ENCODE measurements around the gene DPRX. TPM values are rescaled to one million over a fixed set of nuclear protein-coding genes. Genes with fewer than 3 reads are reported as not detected.

The DPRX gene
- not detected for polyA plus RNA-seq (ENCODE audit: insufficient read length)
- long read RNA-seq, donor 1: 0 reads
- long read RNA-seq, donor 2: 0 reads
- long read RNA-seq, donor 3: 0 reads
- long read RNA-seq, donor 4: 0 reads
- long read RNA-seq, donor 5: 0 reads
- long read RNA-seq, donor 6: 0 reads
- long read RNA-seq, donor 7: 0 reads
- long read RNA-seq, donor 8: 0 reads

- DNase-seq: no peak
These were observed at the start of gene DPRX for GRCh38 chr19:53631949-53632407. Gene DPRX (plus strand): TSS chr19:53631999. CDS start chr19:53632107, 108 bp downstream.

- no peak for DNase-seq
These were observed 48.6 kb upstream of the DPRX start for GRCh38 chr19:53583181-53583580.

GRCh38 chr19:53586277-53586691, 45.5 kb upstream of the DPRX start:
- DNase-seq: no peak

DNA sequence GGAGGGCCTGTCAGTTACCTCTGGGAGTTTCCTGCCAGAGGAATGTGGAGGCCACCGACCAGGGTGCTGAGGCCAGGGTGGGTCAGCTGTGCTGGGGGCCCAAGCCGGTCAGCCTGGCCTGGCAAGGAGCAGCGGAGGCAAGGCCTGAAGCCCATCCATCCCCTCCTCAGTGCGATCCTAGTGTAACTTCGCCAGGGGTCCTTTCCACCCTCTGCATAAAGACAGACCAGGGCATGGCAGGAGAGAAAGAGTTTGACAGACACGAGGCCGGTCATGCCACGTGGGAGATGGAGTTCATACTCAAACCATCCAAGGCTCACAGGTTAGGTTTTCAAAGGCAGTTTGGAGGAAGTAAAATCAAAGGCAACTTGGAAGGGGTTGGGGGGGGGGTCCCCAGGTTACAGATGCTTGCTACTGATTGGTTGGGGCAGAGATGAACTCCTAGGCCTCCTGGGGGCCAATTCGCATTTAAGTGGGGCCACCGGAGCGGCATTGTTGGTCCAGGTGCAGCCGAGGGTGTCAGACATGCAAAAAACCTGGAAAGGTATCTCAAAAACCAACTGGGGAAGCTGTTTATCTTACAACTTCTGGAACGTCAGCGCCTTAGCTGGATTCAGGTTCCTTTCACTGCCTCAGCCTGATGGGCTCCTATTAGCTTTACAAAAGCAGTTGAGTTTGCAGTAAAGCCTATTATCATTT, 36.8 kb upstream of the DPRX start:
- DNase-seq: no peak

DNA sequence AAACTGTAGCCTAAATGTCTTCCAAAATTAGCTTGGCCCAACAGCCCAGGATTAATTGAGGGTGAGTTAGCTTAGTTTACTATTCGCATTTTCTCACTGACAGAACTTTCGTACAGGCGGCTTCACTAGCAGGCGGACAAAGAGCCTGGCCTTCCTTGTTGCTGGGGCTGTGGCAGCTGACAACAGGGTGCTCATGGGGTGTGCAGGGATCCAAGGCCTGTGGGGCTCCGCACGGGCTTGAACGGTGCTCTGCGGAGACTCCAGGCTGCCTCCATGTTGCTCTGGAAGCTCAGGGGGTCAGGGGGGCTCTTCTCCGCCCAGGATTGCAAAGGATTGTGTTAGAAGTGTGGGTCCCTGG, 36.3 kb upstream of the DPRX start:
- no peak for DNase-seq

GRCh38 chr19:53596056-53596455, 35.7 kb upstream of the DPRX start:
- no peak for DNase-seq

GRCh38 chr19:53597023-53597422, 34.8 kb upstream of the DPRX start:
- no peak for DNase-seq

DNA sequence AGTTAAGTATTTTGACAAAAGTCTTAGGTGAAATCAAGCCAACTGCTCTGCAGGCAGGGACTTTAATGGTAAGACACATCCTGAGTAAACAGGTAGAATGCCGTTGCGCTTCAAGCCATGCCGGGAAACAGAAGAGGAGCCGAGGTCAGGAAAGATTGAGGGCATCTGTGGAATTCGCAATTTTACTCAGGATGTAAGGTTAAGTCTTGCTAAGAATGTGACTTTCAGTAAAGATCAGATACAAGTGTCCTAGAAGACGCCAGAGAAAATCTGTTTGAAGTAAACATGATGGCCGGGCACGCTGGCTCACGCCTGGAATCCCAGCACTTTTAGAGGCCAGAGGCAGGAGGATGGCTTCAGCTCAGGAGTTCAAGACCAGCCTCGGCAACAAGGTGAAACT, 33.4 kb upstream of the DPRX start:
- no peak for DNase-seq

- no peak for DNase-seq
These were observed 31.6 kb upstream of the DPRX start for GRCh38 chr19:53600217-53600616.

GRCh38 chr19:53606031-53606430, 25.8 kb upstream of the DPRX start:
- DNase-seq: no peak

- no peak for DNase-seq
These were observed 23.4 kb upstream of the DPRX start for GRCh38 chr19:53608381-53608780.

GRCh38 chr19:53612762-53613526, 18.9 kb upstream of the DPRX start:
- no peak for DNase-seq

- no peak for DNase-seq
These were observed 9.7 kb upstream of the DPRX start for GRCh38 chr19:53621885-53622740.

GRCh38 chr19:53624771-53625545, 6.8 kb upstream of the DPRX start:
- no peak for DNase-seq

DNA sequence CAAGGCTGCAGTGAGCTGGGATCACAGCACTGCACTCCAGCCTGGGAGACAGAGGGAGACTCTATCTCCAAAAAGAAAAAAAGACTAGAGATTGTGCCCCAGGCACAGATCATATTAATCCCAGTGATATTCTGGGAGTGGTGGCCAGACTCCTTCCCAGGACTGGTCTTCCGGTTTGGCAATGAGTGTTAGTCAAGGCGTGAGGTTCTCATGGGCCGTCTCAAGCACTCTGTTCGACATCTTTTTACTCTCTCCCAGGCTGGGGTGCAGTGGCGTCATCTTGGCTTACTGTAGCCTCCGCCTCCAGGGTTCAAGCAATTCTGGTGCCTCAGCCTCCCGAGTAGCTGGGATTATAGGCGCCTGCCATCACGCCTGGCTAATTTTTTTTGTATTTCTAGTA, 5.3 kb upstream of the DPRX start:
- no peak for DNase-seq

DNA sequence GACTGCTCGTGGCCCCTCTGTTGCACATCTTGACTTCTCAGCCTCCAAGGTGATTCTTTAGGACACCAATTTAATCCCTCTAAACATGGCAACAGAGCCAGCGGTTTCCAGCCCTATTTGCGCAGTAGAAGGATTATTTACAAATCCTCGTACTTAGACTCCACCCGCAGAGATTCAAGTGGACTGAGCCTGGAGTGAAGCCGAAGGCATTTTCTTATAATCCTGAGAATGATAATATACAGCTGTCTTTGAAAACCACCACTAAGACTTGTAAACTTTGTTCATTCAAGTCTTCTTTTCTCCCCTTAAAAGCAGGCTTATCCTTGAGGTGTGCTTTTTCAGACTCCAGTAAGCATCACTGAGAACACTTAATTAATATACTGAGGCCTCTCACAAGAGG, 4.8 kb upstream of the DPRX start:
- no peak for DNase-seq

DNA sequence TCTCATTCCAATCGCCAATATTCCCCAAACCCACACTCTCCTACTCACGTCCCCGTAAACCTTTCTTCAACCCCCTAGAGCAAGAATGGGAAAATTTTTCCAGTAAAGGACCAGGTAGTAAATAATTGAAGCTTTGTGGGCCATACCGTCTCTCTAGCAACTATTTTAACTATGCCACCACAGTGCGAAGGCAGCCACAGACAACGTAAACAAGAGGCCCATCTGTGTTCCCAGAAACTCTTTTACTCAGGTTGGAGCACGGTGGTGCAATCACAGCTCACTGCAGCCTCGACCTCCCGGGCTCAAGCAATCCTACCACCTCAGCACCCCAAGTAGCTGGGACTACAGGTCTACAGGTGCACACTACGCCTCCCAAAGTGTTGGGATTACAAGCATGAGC, 3.0 kb downstream of the DPRX start:
- no peak for DNase-seq

- DNase-seq: no peak
These were observed 7.7 kb downstream of the DPRX start for GRCh38 chr19:53639471-53639870.

DNA sequence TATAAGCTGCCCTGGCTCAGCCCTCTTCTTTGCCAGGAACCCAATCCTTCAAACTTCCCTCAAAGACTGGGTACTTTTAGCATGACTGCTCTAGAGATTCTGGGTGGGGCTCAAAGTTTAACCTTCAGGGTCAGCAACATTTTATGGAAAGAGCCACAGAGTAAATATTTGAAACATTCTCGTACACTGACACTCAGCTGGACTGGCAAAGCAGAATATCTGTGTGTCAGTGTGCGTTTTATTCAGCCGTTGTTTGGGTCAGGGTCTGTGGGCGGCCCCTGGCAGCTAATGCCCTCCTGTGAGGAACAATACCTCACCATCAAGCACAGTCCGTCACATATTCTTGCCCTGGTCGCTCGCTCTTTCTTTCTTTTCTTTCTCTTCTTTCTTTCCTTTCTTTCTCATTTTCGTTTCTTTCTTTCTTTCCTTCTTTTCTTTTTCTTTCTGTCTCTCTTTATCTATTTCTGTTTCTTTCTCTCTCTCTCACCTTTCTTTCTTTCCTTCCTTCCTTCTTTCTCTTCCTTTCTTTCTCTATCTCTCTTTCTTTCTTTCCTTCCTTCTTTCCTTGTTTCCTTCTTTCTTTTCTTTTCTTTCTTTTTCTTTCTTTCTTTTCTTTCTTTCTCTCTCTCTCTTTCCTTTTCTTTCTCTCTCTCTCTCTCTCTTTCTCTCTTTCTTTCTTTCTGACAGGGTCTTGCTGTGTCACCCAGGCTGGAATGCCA, 10.7 kb downstream of the DPRX start:
- DNase-seq: no peak

GRCh38 chr19:53644061-53644816, 12.4 kb downstream of the DPRX start:
- no peak for DNase-seq

All from left kidney (tissue), 8 donors.